GM18511 (cell line): ENCODE measurements around the gene CEACAM19.
"Not testable (repeated sequence)": the region's sequence is repeated elsewhere in the genome, so short reads cannot be mapped to it uniquely, and the experiment has no call there.

ENCODE experiments used
- ATAC-seq: cut with Tn5 transposase; IDR thresholded peaks from one replicate; pipeline ENCODE4 v1.9.1; 2021; ENCODE audit warnings: mild to moderate bottlenecking, moderate library complexity; ENCODE audit not compliant: unreplicated experiment

Gene CEACAM19

GRCh38 chr19:44671400-44671799 lies at the start of gene CEACAM19:
TSS of gene CEACAM19 (plus strand) at chr19:44671482. CDS start at chr19:44671932, 450 bp downstream.
- ATAC-seq: no peak

- no peak for ATAC-seq
These were observed 48.2 kb upstream of the CEACAM19 start for GRCh38 chr19:44623080-44623479.

- ATAC-seq: no peak
These were observed 47.7 kb upstream of the CEACAM19 start for GRCh38 chr19:44623626-44624025.

- no peak for ATAC-seq
These were observed 46.4 kb upstream of the CEACAM19 start for GRCh38 chr19:44624840-44625354.

- ATAC-seq: not testable (repeated sequence)
These were observed 45.6 kb upstream of the CEACAM19 start for GRCh38 chr19:44625637-44626036.

- no peak for ATAC-seq
These were observed 45.1 kb upstream of the CEACAM19 start for GRCh38 chr19:44626048-44626624.

- no peak for ATAC-seq
These were observed 43.7 kb upstream of the CEACAM19 start for GRCh38 chr19:44627631-44628030.

GRCh38 chr19:44628793-44629192 lies 42.5 kb upstream of the CEACAM19 start:
- ATAC-seq: no peak

GRCh38 chr19:44631611-44632010 lies 39.7 kb upstream of the CEACAM19 start:
- not testable (repeated sequence) for ATAC-seq

- ATAC-seq: not testable (repeated sequence)
These were observed 37.2 kb upstream of the CEACAM19 start for GRCh38 chr19:44634058-44634457.

- no peak for ATAC-seq
These were observed 36.5 kb upstream of the CEACAM19 start for GRCh38 chr19:44634785-44635184.

- ATAC-seq: no peak
These were observed 35.5 kb upstream of the CEACAM19 start for GRCh38 chr19:44635581-44636438.

- no peak for ATAC-seq
These were observed 34.6 kb upstream of the CEACAM19 start for GRCh38 chr19:44636439-44637389.

- ATAC-seq: no peak
These were observed 33.9 kb upstream of the CEACAM19 start for GRCh38 chr19:44637390-44637764.

- ATAC-seq: no peak
These were observed 30.8 kb upstream of the CEACAM19 start for GRCh38 chr19:44640518-44640917.

GRCh38 chr19:44641501-44642265 lies 29.6 kb upstream of the CEACAM19 start:
- ATAC-seq: no peak

- ATAC-seq: no peak
These were observed 28.9 kb upstream of the CEACAM19 start for GRCh38 chr19:44642377-44642776.

GRCh38 chr19:44643605-44644401 lies 27.5 kb upstream of the CEACAM19 start, which contains the start of gene PVR:
TSS of gene PVR (plus strand) at chr19:44643910. CDS start at chr19:44644097, 187 bp downstream.
- no peak for ATAC-seq

GRCh38 chr19:44644402-44645016 lies 26.8 kb upstream of the CEACAM19 start:
- no peak for ATAC-seq
